ENCODE results near the gene RPL10. TPM values are rescaled to one million over a fixed set of nuclear protein-coding genes. Genes with fewer than 3 reads are reported as not detected.

Gene RPL10
- total and polyA plus RNA-seq, 9 of the 15 experiments (the other 6 are each of a cell fraction or from before 2014, with no cell fraction given), result 3,774 to 7,600 (median 5,014) TPM

DNA sequence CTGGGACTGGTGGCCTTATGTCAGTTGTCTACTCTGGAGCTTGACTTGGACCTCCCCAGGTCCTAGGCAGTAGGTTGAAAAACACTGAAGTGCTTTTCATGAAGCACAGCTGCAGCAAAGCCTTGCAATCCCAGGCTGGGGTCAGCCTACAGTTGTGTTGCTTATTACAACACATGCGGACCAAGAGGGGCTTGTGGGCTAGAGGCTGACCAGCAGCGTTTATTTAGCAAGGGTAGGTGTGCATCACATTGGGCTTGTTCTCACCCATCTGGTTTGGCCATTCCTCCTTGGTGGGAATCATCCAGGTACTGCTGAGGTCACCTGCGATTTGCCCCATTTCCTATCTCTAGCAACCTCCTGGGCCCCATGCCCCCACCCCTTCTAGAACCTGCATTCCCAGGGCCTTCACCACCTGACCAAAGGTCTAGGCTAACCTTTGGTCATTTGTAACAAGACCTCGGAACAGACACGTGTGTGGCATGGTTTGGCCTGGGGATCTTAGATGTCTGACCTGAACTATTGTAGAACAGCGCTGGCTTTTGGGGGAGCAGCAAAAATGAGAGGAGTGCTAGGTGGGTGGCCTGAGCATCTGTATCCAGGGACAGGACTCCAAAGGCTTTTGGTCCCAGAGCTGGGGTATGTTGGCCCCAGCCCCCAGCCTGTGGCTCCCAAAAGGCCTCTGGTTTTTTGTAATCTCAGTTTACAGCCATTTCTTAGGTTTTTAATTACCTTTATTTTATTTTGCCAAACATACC, 3.0 kb downstream of the RPL10 start (continued):
- TF ChIP-seq, protein P1, sequence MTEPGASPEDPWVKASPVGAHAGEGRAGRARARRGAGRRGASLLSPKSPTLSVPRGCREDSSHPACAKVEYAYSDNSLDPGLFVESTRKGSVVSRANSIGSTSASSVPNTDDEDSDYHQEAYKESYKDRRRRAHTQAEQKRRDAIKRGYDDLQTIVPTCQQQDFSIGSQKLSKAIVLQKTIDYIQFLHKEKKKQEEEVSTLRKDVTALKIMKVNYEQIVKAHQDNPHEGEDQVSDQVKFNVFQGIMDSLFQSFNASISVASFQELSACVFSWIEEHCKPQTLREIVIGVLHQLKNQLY (CRISPR knock-in tag; conservative IDR thresholded peaks at IDR 0.05), result no peak
- TF ChIP-seq ZNF586 (CRISPR knock-in tag; conservative IDR thresholded peaks at IDR 0.05) (no peak), TARDBP (IDR thresholded peaks at IDR 0.05) (no peak), ZNF644 (tag; IDR thresholded peaks at IDR 0.05; ENCODE audit: low read depth) (no peak), CC2D1A (IDR thresholded peaks at IDR 0.05) (no peak), SIRT6 (IDR thresholded peaks at IDR 0.05; ENCODE audit: low read depth, low read length) (peak; percentile 81), RBM22 (IDR thresholded peaks at IDR 0.05; ENCODE audit: low read depth, low read length, poor library complexity, severe bottlenecking) (peak; percentile 33), ZNF175 (CRISPR knock-in tag; IDR thresholded peaks at IDR 0.05; ENCODE audit: low read depth) (no peak), ATF1 (CRISPR knock-in tag; IDR thresholded peaks at IDR 0.05) (no peak), ATF1 (tag; IDR thresholded peaks at IDR 0.05) (no peak), FOXM1 (IDR thresholded peaks at IDR 0.05; ENCODE audit: low read depth) (no peak), FOXM1 (CRISPR knock-in tag; IDR thresholded peaks at IDR 0.05; ENCODE audit: low read depth) (no peak; the same call in 1 of the 2 replicates)
- TF ChIP-seq, protein P2, sequence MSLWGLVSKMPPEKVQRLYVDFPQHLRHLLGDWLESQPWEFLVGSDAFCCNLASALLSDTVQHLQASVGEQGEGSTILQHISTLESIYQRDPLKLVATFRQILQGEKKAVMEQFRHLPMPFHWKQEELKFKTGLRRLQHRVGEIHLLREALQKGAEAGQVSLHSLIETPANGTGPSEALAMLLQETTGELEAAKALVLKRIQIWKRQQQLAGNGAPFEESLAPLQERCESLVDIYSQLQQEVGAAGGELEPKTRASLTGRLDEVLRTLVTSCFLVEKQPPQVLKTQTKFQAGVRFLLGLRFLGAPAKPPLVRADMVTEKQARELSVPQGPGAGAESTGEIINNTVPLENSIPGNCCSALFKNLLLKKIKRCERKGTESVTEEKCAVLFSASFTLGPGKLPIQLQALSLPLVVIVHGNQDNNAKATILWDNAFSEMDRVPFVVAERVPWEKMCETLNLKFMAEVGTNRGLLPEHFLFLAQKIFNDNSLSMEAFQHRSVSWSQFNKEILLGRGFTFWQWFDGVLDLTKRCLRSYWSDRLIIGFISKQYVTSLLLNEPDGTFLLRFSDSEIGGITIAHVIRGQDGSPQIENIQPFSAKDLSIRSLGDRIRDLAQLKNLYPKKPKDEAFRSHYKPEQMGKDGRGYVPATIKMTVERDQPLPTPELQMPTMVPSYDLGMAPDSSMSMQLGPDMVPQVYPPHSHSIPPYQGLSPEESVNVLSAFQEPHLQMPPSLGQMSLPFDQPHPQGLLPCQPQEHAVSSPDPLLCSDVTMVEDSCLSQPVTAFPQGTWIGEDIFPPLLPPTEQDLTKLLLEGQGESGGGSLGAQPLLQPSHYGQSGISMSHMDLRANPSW (CRISPR knock-in tag; IDR thresholded peaks at IDR 0.05), result peak; percentile 78; the same call in 1 of the 2 replicates
- TF ChIP-seq, protein P3, sequence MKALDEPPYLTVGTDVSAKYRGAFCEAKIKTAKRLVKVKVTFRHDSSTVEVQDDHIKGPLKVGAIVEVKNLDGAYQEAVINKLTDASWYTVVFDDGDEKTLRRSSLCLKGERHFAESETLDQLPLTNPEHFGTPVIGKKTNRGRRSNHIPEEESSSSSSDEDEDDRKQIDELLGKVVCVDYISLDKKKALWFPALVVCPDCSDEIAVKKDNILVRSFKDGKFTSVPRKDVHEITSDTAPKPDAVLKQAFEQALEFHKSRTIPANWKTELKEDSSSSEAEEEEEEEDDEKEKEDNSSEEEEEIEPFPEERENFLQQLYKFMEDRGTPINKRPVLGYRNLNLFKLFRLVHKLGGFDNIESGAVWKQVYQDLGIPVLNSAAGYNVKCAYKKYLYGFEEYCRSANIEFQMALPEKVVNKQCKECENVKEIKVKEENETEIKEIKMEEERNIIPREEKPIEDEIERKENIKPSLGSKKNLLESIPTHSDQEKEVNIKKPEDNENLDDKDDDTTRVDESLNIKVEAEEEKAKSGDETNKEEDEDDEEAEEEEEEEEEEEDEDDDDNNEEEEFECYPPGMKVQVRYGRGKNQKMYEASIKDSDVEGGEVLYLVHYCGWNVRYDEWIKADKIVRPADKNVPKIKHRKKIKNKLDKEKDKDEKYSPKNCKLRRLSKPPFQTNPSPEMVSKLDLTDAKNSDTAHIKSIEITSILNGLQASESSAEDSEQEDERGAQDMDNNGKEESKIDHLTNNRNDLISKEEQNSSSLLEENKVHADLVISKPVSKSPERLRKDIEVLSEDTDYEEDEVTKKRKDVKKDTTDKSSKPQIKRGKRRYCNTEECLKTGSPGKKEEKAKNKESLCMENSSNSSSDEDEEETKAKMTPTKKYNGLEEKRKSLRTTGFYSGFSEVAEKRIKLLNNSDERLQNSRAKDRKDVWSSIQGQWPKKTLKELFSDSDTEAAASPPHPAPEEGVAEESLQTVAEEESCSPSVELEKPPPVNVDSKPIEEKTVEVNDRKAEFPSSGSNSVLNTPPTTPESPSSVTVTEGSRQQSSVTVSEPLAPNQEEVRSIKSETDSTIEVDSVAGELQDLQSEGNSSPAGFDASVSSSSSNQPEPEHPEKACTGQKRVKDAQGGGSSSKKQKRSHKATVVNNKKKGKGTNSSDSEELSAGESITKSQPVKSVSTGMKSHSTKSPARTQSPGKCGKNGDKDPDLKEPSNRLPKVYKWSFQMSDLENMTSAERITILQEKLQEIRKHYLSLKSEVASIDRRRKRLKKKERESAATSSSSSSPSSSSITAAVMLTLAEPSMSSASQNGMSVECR (CRISPR knock-in tag; IDR thresholded peaks at IDR 0.05), result no peak
- TF ChIP-seq, protein P4, sequence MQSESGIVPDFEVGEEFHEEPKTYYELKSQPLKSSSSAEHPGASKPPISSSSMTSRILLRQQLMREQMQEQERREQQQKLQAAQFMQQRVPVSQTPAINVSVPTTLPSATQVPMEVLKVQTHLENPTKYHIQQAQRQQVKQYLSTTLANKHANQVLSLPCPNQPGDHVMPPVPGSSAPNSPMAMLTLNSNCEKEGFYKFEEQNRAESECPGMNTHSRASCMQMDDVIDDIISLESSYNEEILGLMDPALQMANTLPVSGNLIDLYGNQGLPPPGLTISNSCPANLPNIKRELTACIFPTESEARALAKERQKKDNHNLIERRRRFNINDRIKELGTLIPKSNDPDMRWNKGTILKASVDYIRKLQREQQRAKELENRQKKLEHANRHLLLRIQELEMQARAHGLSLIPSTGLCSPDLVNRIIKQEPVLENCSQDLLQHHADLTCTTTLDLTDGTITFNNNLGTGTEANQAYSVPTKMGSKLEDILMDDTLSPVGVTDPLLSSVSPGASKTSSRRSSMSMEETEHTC (IDR thresholded peaks at IDR 0.05), result 0 out of 2 replicates have a peak, but pooled peaks have one; percentile 8

Data from K562 (cell line).